C4-2B (cell line): ENCODE measurements around the gene PRX.

Experiments
- H3K27ac ChIP-seq: fragments of 450-650 bp; 2 replicates; pipeline ENCODE4 v1.5.1; 2017
- ZFX ChIP-seq: fragments of 450-650 bp; IDR thresholded peaks from 2 replicates; pipeline ENCODE4 v1.6.1; 2017
- TF ChIP-seq, protein P1 (sequence below): fragments of 450-650 bp; conservative IDR thresholded peaks from 2 replicates; pipeline ENCODE4 v1.5.1; 2017; ENCODE audit warnings: mild to moderate bottlenecking

PRX gene

DNA sequence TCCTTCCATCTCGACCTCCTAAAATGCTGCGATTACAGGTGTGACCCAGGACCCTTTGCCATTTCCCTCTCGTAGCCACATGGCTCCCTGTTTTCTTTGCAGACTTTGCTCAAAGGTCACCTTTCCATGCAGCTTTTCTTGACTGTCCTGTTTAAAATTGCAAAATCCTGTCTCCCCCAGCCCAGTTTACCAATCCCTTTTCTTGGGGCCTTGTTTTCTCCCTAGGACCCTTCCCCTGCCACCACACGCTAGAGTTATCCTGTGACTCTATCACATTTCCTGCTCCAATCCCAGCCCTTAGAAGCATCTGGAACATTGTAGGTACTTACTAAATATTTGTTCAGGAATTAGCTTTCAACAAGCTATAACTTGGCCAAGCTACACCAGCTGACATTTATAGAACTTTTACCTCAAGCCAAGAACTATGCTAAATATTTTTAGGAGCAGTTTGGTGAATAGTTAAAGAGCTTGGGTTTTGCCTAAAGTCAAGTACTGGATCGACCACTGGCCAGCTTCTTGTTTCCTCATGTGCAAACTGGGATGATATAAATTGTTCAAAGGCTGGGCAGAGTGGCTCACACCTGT is 40.1 kb upstream of the PRX start:
- TF ChIP-seq ZFX, result no peak
- TF ChIP-seq, protein P1, sequence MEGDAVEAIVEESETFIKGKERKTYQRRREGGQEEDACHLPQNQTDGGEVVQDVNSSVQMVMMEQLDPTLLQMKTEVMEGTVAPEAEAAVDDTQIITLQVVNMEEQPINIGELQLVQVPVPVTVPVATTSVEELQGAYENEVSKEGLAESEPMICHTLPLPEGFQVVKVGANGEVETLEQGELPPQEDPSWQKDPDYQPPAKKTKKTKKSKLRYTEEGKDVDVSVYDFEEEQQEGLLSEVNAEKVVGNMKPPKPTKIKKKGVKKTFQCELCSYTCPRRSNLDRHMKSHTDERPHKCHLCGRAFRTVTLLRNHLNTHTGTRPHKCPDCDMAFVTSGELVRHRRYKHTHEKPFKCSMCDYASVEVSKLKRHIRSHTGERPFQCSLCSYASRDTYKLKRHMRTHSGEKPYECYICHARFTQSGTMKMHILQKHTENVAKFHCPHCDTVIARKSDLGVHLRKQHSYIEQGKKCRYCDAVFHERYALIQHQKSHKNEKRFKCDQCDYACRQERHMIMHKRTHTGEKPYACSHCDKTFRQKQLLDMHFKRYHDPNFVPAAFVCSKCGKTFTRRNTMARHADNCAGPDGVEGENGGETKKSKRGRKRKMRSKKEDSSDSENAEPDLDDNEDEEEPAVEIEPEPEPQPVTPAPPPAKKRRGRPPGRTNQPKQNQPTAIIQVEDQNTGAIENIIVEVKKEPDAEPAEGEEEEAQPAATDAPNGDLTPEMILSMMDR, result no peak
- peak overlapping the region; percentile 36 for H3K27ac ChIP-seq

- H3K27ac ChIP-seq, result no peak overlapping the region; the same call in 1 of the 2 replicates
- no peak for TF ChIP-seq ZFX
- TF ChIP-seq, protein P1, result no peak
Measured at GRCh38 chr19:40452016-40452415, 38.8 kb upstream of the PRX start.

DNA sequence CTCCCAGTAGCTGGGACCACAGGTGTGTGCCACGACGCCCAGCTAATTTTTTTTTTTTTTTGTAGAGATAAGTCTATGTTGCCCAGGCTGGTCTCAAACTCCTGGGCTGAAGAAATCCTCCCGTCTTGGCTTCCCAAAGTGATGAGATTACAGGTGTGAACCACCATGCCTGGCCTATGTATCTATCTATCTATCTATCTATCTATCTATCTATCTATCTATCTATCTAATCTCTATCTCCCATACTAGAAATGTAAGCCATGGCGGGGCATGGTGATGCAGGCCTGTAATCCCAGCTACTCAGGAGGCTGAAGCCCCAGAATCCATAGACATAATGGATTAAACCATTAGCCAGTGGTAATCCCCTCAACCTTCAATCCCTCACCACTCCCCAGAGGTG is 37.5 kb upstream of the PRX start:
- H3K27ac ChIP-seq, result no peak overlapping the region
- TF ChIP-seq, protein P1, result no peak
- TF ChIP-seq ZFX, result no peak

DNA sequence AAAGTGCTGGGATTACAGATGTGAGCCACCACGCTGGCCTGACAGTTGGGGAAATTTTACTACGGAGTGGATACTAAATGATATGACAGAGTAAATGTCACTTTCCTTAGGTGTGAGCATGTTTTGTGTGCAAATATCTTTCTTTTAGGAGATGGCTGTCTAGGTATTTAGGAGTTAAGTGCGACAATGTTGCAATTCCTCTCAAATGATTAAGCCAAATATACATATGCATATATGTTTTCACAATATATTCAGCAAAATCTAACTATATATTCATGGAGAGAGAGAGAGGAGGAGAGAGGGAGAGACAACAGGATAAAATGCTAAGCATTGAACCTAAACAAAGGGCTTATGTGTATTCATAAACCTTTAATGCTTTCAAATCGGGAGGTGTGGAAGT is 36.3 kb upstream of the PRX start:
- no peak for TF ChIP-seq ZFX
- TF ChIP-seq, protein P1, result no peak
- no peak overlapping the region for H3K27ac ChIP-seq

DNA sequence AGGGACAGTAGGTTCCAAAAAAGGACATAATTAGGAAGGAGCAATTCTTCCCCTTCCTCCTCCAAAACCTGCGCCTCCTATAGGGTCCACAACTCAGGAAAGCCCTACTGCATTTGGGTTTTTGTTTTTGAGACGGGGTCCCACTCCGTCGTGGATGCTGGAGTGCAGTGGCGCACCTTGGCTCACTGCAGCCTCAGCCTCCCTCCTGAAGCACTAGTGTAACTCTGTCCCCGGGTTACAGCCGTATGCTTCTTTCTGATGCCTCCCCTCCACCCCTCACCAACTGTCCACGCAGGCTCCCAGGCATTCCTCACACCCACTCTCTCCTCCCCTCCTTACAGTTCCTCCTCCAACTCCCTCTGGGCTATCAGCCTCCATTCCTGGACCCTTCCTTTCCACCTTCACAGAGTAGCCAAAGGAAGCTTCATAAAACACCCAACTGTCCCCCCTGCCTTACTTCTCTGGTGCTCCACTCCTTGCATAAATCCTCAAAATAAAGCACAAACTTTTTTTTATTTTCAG is 33.1 kb upstream of the PRX start:
- TF ChIP-seq, protein P1, result no peak
- TF ChIP-seq ZFX, result no peak
- H3K27ac ChIP-seq, result peak overlapping the region; percentile 98; the same call in 1 of the 2 replicates

DNA sequence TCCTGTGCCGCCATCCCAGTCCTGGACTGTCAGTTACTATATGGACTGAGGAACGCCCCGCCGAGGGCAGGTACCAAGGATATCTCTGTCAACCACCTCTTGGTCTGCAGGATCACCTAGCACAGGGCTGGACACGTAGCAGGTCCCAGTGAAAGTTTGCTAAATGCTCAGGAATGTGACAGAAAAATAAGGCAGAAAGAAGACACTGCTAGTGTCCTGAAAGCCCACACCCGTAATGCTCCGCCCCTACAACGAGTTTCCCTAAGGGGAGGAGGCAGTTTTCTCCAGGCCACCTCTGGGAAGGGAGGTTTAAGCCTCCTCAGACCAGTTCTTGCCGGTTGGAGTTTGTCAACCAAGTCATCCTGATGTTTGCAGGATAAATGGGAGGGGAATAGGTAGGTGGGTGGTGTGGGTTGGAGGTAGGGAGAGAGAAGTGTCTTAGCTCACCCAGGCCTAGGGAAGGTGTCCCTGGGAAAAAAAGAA is 32.6 kb upstream of the PRX start:
- H3K27ac ChIP-seq, result peak overlapping the region; percentile 98; the same call in 1 of the 2 replicates
- TF ChIP-seq ZFX, result no peak
- TF ChIP-seq, protein P1, result no peak

DNA sequence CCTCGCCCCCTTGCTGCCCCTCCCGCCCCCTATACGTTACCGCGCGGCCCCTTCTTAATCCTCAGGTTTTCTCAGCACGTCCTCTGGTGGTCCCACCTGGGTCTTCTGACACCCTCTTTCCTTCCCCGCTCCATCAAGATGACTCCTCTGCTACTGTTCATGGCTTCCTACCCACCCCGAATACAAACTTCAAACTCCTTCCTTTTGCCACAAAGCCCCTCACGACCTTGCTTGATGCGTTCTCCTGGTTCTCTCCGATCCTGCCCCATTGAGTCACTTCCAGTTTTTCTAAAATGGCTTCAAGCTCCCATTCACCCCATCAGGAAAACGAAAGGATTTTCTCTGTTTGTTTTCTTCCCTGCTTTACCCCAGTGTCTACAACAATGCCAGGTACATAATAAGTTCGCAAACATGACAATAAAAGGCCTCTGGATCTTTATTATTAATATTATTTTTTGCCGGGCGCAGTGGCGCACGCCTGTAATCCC is 31.7 kb upstream of the PRX start:
- peak overlapping the region; percentile 98 for H3K27ac ChIP-seq
- TF ChIP-seq, protein P1, result no peak
- TF ChIP-seq ZFX, result no peak
